Liver (tissue), 3 donors: Measurements from ENCODE around the gene NCK2.

Experiments
- EGR1 ChIP-seq, 2 donors: IDR thresholded peaks; 2 replicates each; pipeline ENCODE4 v1.6.1; 2016 to 2018; ENCODE audit warnings: antibody characterized with exemption in 2 of 2, low read depth in 2 of 2
- FOXA1 ChIP-seq: IDR thresholded peaks from 2 replicates; pipeline ENCODE4 v1.6.1; 2016; ENCODE audit warnings: antibody characterized with exemption
- HNF4G ChIP-seq: IDR thresholded peaks from 2 replicates; pipeline ENCODE4 v1.6.1; 2016; ENCODE audit warnings: antibody characterized with exemption
- JUND ChIP-seq, 2 donors: IDR thresholded peaks; 2 replicates each; pipeline ENCODE4 v1.6.1; 2016; ENCODE audit warnings: antibody characterized with exemption in 2 of 2
- TAF1 ChIP-seq: conservative IDR thresholded peaks from 2 replicates; pipeline ENCODE4 v1.6.1; 2016; ENCODE audit warnings: antibody characterized with exemption, mild to moderate bottlenecking
- TF ChIP-seq, protein P1 (sequence below): fragments of 150-350 bp; IDR thresholded peaks from 2 replicates; pipeline ENCODE4 v1.5.1; 2017; ENCODE audit warnings: improper control_type of control experiment, low read depth, low read length; ENCODE audit not compliant: missing input control
- TF ChIP-seq, protein P2 (sequence below): IDR thresholded peaks from 2 replicates; pipeline ENCODE4 v1.6.1; 2016; ENCODE audit warnings: antibody characterized with exemption, mild to moderate bottlenecking
- TF ChIP-seq, protein P3 (sequence below): IDR thresholded peaks from 2 replicates; pipeline ENCODE4 v1.6.1; 2016; ENCODE audit warnings: antibody characterized with exemption
- TF ChIP-seq, protein P4 (sequence below): IDR thresholded peaks from 2 replicates; pipeline ENCODE4 v1.6.1; 2016; ENCODE audit warnings: antibody characterized with exemption
- donor health status: healthy.
- donor health status: healthy.

DNA sequence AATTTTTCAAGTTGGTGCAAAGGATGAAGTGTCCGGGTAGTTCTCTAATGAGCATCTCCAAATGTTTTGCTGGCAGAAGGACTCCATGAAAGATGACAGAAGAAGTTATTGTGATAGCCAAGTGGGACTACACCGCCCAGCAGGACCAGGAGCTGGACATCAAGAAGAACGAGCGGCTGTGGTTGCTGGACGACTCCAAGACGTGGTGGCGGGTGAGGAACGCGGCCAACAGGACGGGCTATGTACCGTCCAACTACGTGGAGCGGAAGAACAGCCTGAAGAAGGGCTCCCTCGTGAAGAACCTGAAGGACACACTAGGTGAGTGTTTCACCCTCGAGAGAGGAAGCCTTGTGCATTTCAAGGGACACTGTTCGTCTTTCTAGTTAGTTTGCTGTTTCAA, 110.3 kb downstream of the NCK2 start:
- TF ChIP-seq, protein P1, sequence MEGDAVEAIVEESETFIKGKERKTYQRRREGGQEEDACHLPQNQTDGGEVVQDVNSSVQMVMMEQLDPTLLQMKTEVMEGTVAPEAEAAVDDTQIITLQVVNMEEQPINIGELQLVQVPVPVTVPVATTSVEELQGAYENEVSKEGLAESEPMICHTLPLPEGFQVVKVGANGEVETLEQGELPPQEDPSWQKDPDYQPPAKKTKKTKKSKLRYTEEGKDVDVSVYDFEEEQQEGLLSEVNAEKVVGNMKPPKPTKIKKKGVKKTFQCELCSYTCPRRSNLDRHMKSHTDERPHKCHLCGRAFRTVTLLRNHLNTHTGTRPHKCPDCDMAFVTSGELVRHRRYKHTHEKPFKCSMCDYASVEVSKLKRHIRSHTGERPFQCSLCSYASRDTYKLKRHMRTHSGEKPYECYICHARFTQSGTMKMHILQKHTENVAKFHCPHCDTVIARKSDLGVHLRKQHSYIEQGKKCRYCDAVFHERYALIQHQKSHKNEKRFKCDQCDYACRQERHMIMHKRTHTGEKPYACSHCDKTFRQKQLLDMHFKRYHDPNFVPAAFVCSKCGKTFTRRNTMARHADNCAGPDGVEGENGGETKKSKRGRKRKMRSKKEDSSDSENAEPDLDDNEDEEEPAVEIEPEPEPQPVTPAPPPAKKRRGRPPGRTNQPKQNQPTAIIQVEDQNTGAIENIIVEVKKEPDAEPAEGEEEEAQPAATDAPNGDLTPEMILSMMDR: no peak
- no peak for TF ChIP-seq FOXA1
- TF ChIP-seq, protein P2, sequence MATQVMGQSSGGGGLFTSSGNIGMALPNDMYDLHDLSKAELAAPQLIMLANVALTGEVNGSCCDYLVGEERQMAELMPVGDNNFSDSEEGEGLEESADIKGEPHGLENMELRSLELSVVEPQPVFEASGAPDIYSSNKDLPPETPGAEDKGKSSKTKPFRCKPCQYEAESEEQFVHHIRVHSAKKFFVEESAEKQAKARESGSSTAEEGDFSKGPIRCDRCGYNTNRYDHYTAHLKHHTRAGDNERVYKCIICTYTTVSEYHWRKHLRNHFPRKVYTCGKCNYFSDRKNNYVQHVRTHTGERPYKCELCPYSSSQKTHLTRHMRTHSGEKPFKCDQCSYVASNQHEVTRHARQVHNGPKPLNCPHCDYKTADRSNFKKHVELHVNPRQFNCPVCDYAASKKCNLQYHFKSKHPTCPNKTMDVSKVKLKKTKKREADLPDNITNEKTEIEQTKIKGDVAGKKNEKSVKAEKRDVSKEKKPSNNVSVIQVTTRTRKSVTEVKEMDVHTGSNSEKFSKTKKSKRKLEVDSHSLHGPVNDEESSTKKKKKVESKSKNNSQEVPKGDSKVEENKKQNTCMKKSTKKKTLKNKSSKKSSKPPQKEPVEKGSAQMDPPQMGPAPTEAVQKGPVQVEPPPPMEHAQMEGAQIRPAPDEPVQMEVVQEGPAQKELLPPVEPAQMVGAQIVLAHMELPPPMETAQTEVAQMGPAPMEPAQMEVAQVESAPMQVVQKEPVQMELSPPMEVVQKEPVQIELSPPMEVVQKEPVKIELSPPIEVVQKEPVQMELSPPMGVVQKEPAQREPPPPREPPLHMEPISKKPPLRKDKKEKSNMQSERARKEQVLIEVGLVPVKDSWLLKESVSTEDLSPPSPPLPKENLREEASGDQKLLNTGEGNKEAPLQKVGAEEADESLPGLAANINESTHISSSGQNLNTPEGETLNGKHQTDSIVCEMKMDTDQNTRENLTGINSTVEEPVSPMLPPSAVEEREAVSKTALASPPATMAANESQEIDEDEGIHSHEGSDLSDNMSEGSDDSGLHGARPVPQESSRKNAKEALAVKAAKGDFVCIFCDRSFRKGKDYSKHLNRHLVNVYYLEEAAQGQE: no peak
- TF ChIP-seq TAF1: no peak
- TF ChIP-seq, protein P3, sequence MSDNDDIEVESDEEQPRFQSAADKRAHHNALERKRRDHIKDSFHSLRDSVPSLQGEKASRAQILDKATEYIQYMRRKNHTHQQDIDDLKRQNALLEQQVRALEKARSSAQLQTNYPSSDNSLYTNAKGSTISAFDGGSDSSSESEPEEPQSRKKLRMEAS: no peak
- TF ChIP-seq HNF4G: no peak
- TF ChIP-seq EGR1 (IDR thresholded peaks at IDR 0.05; ENCODE audit: low read depth in 2 of 2): no peak
- TF ChIP-seq, protein P4, sequence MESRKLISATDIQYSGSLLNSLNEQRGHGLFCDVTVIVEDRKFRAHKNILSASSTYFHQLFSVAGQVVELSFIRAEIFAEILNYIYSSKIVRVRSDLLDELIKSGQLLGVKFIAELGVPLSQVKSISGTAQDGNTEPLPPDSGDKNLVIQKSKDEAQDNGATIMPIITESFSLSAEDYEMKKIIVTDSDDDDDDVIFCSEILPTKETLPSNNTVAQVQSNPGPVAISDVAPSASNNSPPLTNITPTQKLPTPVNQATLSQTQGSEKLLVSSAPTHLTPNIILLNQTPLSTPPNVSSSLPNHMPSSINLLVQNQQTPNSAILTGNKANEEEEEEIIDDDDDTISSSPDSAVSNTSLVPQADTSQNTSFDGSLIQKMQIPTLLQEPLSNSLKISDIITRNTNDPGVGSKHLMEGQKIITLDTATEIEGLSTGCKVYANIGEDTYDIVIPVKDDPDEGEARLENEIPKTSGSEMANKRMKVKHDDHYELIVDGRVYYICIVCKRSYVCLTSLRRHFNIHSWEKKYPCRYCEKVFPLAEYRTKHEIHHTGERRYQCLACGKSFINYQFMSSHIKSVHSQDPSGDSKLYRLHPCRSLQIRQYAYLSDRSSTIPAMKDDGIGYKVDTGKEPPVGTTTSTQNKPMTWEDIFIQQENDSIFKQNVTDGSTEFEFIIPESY: no peak
- TF ChIP-seq JUND (IDR thresholded peaks at IDR 0.05): no peak
